ENCODE results near the gene PTX4.

The PTX4 gene

GRCh38 chr16:1526608-1527555 lies 38.1 kb upstream of the PTX4 start:
- no peak for TF ChIP-seq CTCF (IDR thresholded peaks at IDR 0.05)

DNA sequence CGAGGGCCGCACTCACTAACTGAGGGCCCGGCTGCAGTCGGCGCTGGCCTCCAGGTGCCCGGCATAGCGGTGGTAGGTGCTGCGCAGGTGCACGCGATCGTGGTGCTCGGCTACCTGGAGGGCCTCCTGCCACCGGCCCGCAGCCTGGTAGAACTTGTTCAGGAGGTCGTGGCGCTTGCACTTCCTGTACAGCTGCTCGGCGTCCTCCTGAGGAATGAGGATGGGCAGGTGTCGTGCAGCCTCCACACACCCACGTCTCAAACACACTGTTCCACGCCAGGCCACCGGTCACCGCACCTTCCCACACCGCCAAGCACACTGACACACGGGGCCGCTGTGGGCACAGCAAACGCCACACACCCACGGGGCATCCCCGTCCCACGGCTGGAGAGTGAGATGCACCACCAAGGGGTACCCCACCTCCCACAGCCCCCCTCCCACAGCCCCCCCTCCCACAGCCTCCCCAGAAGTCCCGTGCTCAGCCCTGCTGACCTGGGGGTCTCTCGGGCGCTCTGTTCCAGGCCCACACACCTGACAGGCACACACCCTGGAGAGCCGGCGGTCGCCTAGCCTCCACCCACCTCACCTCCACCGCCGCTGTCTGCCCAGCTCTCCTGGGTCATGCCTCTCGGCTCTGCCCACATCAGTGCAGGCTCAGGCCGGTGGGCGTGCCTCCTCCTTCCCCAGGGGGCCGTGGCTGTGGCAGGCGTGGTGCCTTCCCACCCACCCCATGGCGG lies 37.3 kb upstream of the PTX4 start:
- TF ChIP-seq CTCF (IDR thresholded peaks at IDR 0.05), result no peak

- no peak for TF ChIP-seq CTCF (IDR thresholded peaks at IDR 0.05)
Measured at GRCh38 chr16:1524366-1524765, 35.6 kb upstream of the PTX4 start.

GRCh38 chr16:1523581-1524245 lies 35.0 kb upstream of the PTX4 start:
- no peak for TF ChIP-seq CTCF (IDR thresholded peaks at IDR 0.05)

- TF ChIP-seq CTCF (IDR thresholded peaks at IDR 0.05), result no peak
Measured at GRCh38 chr16:1520461-1520860, 31.7 kb upstream of the PTX4 start.

GRCh38 chr16:1519831-1520230 lies 31.1 kb upstream of the PTX4 start:
- no peak for TF ChIP-seq CTCF (IDR thresholded peaks at IDR 0.05)

DNA sequence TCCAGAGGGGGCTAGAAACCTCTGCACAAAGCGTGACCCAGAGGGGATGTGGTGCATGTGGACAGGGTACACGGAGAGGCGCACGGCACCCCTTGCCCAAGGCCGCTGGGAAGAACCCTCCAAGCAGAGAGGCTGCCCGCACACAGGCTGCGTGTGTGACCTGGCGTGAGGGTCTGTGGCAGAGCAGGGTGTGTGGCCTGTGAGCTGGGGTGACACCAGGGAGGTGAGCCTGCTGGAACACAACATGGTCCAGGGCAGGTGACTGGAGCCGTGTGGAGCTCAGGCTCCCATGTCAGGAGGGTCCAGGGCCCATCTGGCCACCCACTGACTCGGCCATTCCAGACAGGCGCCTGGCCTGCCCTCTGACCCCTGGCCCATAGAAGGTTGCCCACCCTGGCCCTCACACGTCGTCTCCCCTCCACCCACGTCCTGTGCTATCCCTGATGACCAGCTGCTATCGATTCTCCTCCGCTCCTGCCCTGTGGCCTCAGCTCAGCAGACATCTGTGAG lies 29.9 kb upstream of the PTX4 start:
- no peak for TF ChIP-seq CTCF (IDR thresholded peaks at IDR 0.05)
